GM04503 (cell line): ENCODE results near the gene SLC16A8.
"Not testable (repeated sequence)": the region's sequence is repeated elsewhere in the genome, so short reads cannot be mapped to it uniquely, and the experiment has no call there.

Source experiments
- DNase-seq: peaks from one replicate; pipeline ENCODE4 v3.0.0-alpha.2; 2012; ENCODE audit warnings: low read depth

Gene SLC16A8

DNA sequence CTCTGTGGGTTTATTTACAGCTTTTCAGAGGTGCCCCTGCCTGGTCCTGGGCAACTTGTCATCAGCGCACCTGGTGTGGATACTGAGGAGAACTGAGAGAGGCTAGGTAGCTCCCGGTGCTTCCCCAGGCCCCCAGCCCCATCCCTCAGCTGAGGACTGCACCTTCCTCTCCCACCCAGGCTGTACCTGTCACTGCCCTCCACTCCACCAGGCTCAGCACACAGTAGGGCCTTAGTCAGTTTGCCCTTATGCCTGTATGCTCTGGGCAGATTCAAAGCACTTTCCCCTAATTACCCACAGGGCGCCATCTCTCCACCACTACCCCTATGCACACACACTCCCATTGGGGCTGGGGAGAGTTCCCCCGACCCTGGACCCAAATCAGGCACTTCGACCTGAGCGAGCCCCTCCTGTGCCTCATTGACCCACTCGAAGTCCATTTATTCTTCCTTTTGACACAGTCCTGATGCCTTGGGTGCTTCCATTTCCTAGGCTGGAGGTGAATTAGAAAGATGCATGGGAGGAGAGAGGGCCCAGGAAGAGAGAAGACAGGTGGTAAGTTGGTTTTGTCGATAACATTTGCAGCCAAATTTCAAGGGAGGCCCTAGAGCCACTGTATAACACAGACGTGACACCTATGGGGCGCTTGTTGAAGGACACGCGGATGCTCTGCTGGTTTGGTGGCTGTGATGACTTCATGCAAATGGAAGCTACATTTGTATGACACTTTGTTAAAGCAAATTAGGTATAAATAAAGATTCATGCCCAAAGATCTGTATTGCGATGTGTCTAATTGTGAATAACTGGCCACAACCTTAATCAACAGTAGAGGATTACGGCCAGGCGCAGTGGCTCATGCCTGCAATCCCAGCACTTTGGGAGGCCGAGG is 40.6 kb downstream of the SLC16A8 start:
- DNase-seq, result no peak

DNA sequence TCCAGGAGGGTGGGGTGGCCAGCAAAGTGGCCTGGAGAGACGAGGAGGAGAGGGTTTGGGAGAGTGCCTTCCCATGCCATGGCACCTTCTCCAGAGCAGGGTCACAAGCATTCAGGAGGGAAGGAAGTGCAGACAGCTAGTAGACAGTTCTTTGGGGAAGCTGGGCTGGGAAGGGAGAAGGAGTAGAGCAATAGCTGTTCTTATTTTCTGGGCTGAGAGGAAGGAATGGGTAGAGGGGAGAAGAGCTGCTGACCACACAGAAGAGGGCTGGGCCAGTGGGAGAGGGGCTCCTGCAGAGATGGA is 41.5 kb downstream of the SLC16A8 start:
- DNase-seq, result no peak

DNA sequence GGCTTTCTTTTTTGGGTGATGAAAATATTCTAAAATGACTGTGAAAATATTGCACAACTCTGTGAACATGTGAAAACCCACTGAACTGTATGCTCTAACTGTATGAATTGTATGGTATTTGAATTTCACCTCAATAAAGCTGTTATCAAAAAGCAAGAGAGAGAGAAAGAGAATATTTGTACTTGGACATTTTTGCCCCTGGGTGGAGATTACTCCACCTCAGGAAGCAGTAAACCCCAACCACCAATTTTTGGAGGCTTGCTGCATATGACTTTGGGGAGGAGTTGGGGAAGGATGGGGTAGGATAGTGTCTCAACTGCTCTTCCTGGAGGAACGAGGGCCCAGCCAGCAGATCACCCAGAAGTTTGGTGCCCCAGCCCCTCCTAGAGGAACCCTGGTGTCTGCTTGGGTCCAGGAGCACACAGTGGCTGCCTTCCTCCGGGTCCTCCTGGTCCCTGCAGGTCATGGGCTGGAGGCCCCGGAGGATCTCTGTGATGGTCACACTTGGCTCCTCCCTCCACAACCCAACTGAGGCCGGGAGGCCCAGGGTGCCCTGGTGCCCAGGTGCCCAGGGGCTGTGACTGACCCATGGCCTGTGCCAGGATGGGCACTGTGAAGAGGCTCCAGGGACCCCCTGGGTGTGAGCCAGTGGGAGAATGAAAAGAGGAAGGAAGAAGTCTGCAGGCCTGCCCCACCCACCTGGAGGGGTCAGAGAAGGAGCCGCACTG is 42.1 kb downstream of the SLC16A8 start:
- DNase-seq, result no peak

DNA sequence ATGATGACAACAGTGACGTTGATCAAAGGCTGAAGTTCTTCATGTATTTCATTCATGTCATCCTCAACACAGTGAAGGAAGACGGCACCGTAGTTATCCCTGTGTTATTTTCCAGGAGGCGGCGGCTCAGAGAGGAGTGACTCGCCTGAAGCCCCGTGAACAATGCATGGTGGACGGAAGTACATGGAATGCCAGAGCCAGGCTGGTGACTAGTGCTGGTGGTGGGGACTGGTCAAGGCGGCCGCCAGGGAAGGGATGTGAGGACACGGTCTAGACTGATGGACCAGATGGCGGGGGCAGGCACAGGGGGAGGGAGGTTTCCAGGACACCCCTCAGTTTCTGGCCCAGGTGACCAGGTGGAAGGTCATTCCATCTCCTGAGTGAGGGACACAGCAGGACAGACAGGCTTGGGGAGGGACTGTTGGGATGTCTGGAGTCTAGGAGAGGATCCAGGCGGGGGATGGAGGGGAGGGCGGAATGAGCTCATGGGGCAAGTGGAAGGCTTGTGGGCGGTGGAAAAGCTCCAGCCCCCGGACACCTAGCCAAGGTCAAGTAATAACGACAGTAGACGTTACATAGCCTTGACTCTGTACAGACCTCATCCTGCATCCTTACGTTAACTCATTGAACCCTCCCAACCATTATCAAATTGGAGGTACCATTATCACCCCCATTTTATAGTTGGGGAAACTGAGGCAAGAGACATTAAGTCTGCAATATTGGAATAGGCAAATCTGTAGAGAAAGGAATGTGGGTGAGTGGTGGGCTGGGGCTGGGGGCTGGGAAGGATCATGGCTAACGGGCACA is 42.8 kb downstream of the SLC16A8 start:
- DNase-seq, result no peak

DNA sequence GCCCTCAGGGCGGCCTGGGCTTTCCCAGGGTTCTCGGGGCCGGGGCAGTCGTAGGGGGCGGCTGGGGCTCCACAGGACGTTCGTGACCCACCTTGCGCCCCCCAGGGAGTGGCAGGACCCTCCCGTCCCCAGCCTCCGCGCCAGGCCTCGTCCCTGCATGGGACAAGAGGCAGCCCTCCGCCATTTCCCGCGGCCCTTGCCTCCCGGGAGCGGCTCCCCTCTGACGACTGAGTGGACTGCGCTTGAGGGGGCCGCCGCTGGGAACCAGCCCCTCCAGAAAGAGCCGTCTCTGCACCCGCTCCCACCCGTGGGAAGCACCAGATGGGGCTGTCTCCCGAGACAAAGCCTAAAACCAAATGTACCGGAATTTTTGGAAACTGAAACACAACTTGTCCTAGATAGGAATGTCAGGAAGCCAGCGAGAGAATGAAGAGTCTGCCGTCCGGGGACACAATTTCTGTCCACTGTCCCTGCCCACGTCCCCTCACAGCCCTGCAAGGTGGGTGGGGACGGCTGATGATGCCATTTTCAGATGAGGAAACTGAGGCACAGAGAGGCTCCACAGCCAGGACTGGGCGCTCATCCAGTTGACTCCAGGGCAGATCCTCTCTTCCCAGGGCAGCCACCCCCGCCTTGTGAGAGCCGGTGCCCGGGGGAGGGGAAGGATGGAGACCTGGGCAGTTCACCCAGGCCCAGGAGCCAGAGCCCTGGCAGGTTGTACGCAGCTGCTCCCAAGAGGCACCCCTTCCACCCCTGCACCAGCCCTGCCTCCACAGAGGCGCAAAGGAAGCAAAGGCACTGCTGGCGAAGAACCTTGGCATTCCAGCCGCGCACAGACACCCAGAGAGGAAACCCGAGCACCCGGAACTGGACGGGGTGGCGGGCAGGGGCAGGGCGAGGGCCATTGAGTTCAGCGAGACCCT is 44.8 kb downstream of the SLC16A8 start:
- no peak for DNase-seq

DNA sequence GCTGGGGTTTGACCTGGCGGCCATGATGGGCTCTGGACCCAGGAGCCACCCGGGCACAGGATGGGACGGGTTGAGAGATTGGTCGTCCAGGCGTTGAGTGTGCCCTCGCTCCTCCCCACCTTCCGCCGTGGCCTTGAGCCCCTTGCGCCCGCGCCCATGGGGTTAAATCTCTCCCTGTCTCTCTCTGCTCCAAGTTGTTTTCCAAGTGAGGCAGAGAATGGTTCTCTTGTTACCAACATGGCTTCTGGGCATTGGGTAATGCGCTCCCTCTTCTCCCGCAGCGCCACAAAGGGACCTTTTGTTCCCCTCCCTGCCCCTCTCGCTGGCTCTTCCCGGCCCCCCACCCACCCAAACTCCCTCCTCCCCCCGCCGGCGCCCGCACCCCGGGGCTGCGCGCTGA is 45.6 kb downstream of the SLC16A8 start:
- DNase-seq, result no peak

DNA sequence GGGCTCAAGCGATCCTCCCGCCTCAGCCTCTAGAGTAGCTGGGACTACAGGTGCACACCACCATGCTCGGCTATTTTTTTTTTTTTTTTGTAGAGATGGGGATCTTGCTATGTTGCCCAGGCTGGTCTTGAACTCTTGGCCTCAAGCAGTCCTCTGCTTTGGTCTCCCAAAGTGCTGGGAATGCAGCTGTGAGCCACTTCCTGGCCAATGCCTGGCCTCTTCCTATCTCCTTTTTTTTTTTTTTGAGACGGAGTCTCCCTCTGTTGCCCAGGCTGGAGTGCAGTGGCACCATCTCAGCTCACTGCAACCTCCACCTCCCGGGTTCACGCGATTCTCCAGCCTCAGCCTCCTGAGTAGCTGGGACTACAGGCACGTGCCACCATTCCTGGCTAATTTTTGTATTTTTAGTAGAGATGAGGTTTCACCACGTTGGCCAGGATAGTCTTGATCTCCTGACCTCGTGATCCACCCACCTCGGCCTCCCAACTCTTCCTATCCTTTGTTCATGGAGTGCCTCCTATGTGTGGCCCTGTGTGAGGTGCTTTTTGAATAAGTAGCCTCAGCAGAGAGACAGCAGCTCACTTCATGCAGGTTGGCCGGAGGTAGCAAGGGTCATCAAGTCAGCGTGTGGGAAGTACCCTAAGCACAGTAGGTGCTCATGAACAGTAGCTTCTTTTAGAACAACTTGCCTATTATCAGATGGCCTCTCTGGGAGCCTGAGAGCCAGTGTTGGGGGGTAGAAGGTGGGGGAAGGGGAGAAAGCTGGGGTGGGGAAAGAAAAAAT is 46.4 kb downstream of the SLC16A8 start:
- DNase-seq, result not testable (repeated sequence)

DNA sequence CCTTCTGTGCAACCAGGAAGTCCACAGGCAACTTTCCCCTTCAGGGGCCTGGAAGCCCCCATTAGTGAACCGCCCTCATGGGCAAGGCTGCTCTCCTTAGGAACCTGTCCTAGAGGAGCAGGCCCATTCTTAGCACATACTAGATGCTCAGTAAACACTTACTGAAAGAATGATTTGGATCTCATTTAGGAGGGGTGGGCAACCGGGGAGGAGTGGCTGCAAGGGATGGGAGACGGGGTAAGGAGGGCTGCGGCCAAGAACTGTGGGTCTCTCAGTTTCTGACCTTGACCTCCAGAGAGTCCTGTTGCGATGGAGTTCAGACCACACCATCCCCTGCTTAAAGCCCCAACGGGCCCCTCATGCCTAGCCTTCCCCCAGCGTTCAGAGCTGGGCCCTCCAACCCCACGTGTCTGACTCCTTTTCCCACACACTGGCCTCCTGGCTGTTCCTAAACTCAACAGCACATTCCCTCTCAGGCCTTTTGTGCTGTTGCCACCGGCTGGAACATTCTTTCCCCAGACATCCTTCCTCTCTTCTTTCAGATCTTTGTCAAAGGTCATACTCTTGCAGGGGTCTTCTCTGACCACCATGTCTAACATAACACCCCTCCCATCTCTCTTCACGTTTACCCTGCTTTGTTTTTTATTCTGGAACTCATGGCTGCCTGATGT is 47.5 kb downstream of the SLC16A8 start:
- no peak for DNase-seq

DNA sequence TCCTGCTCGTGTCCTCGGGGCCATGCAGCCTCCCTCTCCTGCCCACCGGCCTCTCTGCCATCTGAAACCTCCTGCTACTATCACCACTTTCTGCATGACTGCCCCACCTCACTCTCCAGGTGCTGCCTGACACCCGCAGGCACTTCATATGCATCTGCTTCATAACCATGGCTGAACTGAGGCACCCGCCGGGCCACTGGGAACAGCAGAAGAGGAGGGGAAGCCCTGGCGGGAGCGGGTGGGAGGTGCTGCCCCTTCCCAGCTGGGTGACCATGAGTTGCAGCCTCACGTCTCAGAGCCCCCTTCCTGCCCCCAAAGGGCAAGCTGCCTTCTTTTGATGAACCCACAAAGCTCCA is 48.5 kb downstream of the SLC16A8 start:
- no peak for DNase-seq

DNA sequence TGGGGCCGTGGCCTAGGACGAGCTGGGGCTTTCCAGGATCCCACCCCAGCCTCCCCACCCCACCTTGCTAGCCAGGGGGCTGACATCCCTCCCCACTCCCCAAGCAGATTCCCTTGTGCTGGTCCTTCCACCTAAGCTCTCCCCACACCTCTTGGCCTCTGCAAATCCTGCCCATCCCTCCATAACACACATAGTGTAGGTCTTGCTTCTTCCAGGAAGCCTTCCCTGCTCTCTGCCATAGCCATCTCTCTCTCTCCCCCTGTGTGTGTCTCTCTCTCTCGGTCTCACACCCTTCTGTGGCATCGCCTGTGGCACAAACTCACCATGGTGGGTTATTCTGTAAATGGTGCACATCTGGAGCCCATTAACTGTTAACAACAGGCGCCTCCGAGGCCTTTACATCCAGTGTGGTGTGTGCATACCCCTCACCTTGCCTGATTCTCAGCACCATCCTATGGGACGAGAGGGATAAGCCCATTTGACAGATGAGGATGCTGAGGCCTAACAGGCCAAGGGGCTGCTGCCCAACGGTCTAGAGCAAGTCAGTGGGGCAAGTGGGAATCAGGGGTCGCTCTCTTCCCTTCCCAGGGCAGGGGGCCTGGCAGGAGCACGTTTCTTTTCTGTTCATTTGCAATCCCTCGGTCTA is 49.0 kb downstream of the SLC16A8 start:
- no peak for DNase-seq

DNA sequence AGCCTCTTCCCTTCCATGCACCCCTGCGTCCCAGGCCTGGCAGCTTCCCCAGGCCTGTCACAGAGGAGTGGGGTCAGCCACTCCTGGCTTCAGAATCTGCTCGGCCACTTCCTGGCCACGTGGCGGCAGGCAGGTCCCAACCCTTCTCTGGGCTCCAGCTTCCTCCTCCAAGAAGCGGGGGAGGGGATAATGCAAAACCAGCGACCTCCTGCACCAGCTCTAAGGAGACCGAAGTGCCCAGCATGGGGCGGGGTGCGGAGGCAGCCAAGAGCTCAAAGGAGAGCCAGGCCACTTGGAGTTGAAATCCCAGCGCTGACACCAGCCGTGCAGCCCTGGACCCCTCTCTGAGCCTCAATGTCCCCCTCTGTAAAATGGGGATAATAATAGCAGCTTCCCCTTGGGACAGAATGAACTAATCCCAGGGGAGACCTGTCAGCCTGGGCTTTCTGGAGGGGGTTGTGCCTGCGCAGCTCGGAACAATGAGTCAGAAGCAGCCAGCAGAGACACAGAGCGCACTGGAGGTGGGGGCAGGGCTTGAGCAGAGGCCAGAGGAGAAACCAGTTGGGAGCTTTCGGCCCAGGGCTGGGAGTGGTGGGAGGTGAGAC is 49.6 kb downstream of the SLC16A8 start:
- peak; percentile 26 for DNase-seq

DNA sequence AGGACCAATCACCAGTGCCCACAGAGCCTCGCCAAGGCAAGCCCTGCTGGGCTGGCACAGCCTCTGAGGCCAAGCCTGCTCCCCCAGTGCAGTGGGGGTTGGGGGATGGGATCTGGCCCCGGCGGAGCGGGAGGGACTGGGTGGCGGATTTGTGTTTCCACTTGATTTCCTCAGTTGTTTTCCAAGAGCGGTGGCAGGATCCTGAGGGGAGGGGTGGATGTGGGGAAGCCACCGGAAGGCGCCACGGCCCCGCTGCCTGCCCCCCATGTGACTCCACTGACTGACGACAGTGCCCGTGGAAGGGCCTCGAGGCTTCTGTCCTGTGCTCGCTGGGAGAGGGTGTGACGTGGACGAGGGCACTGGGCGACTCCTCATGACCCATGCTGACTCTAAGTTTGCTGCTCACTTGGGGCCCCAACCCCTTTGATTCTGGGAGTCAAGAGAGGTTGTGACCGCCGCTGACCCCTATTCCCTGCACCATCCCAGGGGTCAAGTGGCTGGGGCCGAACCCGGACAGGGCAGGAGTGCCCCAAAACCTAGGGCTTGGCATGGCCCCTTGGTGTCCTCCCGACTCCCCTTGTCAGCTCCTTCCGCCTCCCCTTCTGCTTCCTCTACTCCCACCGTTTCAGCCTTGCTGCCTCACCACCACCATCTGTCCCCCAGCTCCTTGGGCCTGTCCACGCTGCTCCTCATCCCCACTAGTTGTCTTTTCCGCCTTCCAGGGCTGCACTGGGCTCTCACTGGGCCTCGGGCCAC is 50.3 kb downstream of the SLC16A8 start:
- no peak for DNase-seq

DNA sequence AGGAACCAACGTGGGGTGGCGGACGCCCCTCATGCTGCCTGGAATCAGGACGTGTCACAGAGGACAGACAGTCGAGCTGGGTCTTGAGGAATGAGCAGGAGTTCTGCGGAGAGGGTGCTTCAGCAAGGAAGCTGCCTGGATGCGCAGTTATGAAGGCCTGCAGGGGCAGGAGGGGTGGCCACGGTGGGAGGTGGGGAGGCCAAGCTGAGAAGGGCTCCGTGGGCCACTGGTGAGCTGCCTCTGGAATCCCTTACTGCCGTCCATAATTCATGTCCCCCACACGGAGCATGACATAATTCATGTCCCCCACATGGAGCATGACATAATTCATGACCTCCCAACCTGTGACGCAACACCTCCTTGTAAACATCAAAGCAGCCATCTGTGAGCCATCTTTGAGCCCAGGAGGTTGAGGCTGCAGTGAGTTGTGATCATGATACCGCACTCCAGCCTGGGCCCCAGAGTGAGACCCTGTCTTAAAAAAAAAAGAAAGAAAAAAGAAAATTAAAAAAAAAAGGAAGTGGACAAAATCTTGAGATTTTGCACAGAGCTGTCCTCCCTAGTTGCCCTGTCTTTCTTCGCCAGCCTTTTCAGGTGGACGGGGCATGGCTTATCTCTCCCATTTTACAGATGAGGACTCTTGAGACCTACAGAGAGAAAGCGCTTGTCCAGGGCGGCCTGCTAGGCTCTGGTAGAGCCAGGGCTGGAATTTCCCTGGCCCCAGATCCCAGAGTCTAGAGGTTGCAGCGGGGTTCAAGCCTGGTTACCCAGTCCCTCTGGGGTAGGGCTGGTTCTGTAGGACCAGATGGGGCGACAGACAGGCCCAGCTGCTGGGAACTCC is 51.1 kb downstream of the SLC16A8 start:
- no peak for DNase-seq

DNA sequence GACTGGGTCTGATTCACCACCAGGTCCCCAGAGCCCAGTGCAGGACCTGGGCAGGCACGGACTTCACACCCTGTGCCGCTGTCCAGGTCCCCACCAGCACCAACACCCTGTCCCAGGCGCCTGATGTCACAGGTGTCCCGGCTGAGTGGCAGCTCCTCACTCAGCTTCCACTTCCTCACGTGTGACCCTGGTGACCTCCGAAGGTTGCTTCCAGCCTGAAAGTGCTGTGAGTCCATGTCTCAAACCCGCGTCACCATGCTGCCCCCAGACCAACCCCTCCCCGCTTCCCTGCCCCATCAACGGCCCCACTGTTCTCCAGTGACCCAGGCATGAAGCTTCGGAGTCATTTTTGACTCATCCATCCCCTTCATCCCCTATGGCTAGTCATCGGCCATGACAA is 52.5 kb downstream of the SLC16A8 start:
- DNase-seq, result no peak

DNA sequence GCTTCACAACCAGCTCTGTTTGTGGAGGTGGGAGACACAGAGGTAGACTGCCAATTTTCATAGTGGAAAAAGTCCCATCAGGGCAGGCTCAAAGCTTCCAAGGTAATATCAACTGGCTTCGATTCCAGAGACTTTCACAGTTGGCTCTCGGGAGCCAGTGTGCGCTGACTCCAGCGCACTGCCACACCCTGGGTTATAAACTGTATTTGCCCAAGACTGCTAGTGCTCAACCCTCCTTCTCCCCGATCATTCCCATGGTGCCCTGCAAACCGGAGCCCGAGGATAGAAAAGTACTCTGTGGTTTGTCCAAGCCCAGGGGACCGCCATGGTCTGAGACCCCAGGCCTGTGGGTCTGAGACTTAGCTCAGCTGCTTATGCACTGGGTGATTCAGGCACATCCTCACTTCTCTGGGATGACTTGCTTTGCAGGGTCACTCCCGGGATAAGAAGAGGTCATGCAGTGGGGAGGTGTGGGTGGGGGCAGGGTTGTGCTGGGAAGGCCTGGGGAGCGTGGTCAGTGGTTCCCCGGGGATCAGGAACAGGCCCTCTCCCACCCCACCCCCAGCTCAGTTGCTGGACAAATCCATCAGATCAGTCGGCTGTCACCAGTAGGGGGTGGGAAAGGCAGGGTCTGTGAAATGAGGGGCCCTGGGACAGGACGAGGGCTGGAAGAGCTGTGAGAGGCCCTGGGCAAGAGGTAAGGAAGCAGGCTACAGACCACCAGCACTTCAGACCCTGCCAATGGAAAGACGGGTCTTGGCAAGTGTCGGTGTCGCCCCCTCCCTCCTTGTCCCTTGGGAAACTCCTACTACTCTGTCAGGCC is 53.5 kb downstream of the SLC16A8 start:
- DNase-seq, result no peak

DNA sequence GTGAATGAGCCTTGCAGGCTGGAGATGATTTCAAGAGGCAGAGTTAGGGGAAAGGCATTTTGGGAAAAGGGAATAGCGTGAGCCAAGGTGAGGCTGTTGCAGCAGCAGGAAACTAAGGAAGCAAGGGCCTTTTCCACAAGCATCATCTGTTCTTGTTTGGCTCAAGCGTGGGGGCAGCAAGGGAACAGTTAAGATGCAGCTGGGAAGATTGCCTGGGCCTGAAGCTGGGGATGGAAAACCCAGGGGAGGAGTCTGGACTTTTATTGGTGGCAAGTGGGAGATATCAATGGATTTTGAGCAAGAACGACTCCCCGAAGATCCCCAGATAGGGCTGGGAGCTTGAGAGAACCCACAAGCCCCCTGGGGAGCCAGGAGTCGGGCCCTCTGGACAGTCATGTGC is 54.1 kb downstream of the SLC16A8 start:
- no peak for DNase-seq

DNA sequence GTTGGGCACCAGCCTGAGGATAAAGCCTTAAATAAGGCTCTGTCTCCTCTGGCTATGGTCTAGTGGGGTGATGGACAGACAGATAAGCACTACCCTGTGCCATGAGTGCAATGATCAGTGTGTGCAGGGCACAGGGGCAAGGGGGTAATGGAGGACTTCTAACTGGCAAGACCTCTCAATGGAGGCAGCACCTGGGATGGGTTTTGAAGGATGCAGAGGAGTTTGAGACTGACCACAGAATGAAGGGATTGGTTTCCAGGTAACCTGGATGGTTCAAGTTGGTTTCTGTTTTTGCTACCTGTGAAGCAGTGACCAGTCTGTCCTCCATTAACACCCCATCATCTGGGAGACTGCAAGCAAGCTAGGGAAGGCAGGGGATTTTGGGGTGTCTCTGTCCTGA is 54.6 kb downstream of the SLC16A8 start:
- DNase-seq, result no peak
